ENCODE results near the gene ASIC4. TPM values are rescaled to one million over a fixed set of nuclear protein-coding genes. Genes with fewer than 3 reads are reported as not detected.
A peak's percentile ranks its signal among the peaks of the same experiment; 100 is the strongest.

ASIC4 gene
- total and polyA plus RNA-seq, 12 donors = 0.15 to 0.43 (median 0.20) TPM; not detected in 7

DNA sequence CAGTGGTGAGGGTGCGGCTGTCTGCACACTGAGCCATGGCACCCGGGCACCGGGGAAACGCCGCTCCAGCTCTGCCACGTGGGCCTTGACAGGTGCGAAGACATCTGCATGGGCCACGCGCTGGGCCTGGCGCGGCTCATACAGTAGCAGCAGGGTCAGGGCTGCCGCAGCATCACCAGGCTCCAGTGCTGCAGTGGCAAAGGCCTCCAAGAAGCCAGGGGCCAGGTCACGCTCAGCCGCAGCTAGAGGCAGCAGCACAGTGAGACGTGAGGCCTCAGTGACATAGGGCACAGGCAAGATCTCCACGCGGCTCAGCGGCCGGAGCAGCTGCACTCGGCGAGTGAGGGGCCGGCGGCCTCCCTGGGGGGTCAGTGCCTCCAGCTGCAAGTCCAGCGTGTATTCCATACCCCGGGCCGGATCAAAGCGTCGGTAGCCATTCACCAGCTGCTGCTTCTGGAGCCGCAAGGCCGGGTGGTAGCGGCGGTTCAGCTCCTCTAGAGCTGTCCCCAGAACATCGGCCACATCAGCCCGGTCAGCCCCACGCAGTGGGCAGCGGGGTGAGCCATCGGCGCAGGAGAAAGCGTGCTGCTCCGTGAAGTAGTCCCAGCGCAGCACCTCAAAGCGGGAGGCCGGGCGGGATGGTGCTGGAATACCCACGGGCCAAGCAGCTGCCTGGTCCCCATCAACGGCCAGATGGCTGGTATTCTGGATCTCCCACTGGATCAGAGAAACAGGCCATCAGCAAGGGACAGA is 25.8 kb downstream of the ASIC4 start:
- no peak for ATAC-seq
- peaks cover 7 to 50% (median 38%) of the 10 kb centered on the region in 9 donors for H3K4me1 ChIP-seq
- H3K36me3 ChIP-seq = peaks cover 0 to 32% (median 20%) of the 10 kb centered on the region in 9 donors
- no peak overlapping the region for H3K4me3 ChIP-seq
- H3K27ac ChIP-seq = no peak overlapping the region
- H3K27me3 ChIP-seq = peaks cover 0 to 41% (median 6%) of the 10 kb centered on the region in 7 donors
- intact Hi-C loops (cut with DNase I) = loop anchor here in 8 of 10 donors (2.0 to 5.0 kb wide), 8 partner anchors 57 to 162 kb away; partner anchors contain the start of genes SLC4A3 (in 2 of the 8) and STK11IP (in 1 of the 8)
- DNase-seq = no peak
- TF ChIP-seq, protein P1, sequence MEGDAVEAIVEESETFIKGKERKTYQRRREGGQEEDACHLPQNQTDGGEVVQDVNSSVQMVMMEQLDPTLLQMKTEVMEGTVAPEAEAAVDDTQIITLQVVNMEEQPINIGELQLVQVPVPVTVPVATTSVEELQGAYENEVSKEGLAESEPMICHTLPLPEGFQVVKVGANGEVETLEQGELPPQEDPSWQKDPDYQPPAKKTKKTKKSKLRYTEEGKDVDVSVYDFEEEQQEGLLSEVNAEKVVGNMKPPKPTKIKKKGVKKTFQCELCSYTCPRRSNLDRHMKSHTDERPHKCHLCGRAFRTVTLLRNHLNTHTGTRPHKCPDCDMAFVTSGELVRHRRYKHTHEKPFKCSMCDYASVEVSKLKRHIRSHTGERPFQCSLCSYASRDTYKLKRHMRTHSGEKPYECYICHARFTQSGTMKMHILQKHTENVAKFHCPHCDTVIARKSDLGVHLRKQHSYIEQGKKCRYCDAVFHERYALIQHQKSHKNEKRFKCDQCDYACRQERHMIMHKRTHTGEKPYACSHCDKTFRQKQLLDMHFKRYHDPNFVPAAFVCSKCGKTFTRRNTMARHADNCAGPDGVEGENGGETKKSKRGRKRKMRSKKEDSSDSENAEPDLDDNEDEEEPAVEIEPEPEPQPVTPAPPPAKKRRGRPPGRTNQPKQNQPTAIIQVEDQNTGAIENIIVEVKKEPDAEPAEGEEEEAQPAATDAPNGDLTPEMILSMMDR (IDR thresholded peaks at IDR 0.05) = no peak
- 94 to 95% methylated on average over 46 of the region's 46 CpGs for WGBS, 2 donors
- no peaks in the 10 kb centered on the region for H3K9me3 ChIP-seq

GRCh38 chr2:219540784-219541504 is 26.7 kb downstream of the ASIC4 start:
- intact Hi-C loops (cut with DNase I) = loop anchor here in 8 of 10 donors (1.0 to 5.0 kb wide), 9 partner anchors 56 to 161 kb away; partner anchors contain the start of genes SLC4A3 (in 2 of the 8) and STK11IP (in 1 of the 8)
- Histone ChIP-seq H3K36me3 (peaks cover 0 to 32% (median 20%) of the 10 kb centered on the region in 9 donors), H3K4me3 (no peak overlapping the region), H3K9me3 (no peaks in the 10 kb centered on the region), H3K27ac (no peak overlapping the region), H3K27me3 (peaks cover 0 to 49% (median 6%) of the 10 kb centered on the region in 7 donors), H3K4me1 (peaks cover 7 to 50% (median 38%) of the 10 kb centered on the region in 9 donors)
- DNase-seq = no peak
- ATAC-seq = no peak
- 87 to 94% methylated on average over 12 of the region's 12 CpGs for WGBS, 2 donors
- TF ChIP-seq, protein P1 (IDR thresholded peaks at IDR 0.05) = no peak

GRCh38 chr2:219541611-219542180 is 27.4 kb downstream of the ASIC4 start:
- Histone ChIP-seq H3K9me3 (no peaks in the 10 kb centered on the region), H3K4me1 (peaks cover 7 to 50% (median 38%) of the 10 kb centered on the region in 9 donors), H3K4me3 (peak overlapping the region in 8 of 10 donors; percentile 6 to 92 (median 80)), H3K27me3 (peaks cover 0 to 53% (median 6%) of the 10 kb centered on the region in 7 donors), H3K36me3 (peaks cover 0 to 32% (median 20%) of the 10 kb centered on the region in 9 donors), H3K27ac (peak overlapping the region in 2 of 10 donors; percentile 91 to 93)
- ATAC-seq = peak in 5 of 8 donors; percentile 10 to 25 (median 17)
- intact Hi-C loops (cut with DNase I) = loop anchor here in 9 of 10 donors (1.0 to 5.0 kb wide), 12 partner anchors 29 to 161 kb away; partner anchors contain the start of genes OBSL1 (in 2 of the 9), SLC4A3 (in 2 of the 9) and STK11IP (in 2 of the 9)
- TF ChIP-seq, protein P1 (IDR thresholded peaks at IDR 0.05) = peak; percentile 60 to 95 (median 88)
- WGBS, 2 donors = 10% methylated on average over 48 of the region's 48 CpGs
- DNase-seq = peak; percentile 69 to 78
